B cell (primary cell): ENCODE results near the gene TPI1. TPM values are rescaled to one million over a fixed set of nuclear protein-coding genes. Genes with fewer than 3 reads are reported as not detected.

Experiments
- ATAC-seq: fragments of 200-7000 bp; cut with Tn5 transposase; one replicate; pipeline ENCODE4 v1.10.0; 2021; ENCODE audit warnings: low read depth, mild to moderate bottlenecking, moderate number of reproducible peaks, moderate library complexity
- CTCF ChIA-PET: fragments of 350-600 bp; sonication (Branson Sonifier 250); formaldehyde crosslinking; loops from one replicate; lab custom pipeline; 2021; ENCODE audit warnings: antibody characterized with exemption, inconsistent platforms; lab: Charles Lee
- POLR2A ChIA-PET: fragments of 350-600 bp; sonication (Branson Sonifier 250); formaldehyde crosslinking; loops from one replicate; lab custom pipeline; 2021; ENCODE audit warnings: antibody characterized with exemption; lab: Charles Lee
- DNase-seq: peaks from one replicate; pipeline ENCODE4 v3.0.0; 2013
- H2AFZ ChIP-seq: 2 replicates; pipeline ENCODE4 v1.6.1; 2012; ENCODE audit warnings: mild to moderate bottlenecking, low read depth, low read length; ENCODE audit not compliant: insufficient read depth, poor library complexity, severe bottlenecking
- H3K27ac ChIP-seq, 2 donors: 1 replicate in 1 of 2; 2 replicates in 1 of 2; pipeline ENCODE4 v1.5.1; 2012 to 2013; ENCODE audit warnings: low read length in 2 of 2, mild to moderate bottlenecking in 2 of 2, moderate library complexity in 1 of 2
- H3K27me3 ChIP-seq, 4 experiments: fragments of 200-600 bp in 1 of 4; sonication (generic) in 1 of 4; replicated peaks in 1 of 4; 1 replicate in 2 of 4; 2 replicates in 2 of 4; pipeline versions ENCODE4 v1.6.1 to v1.7.0; 2013 to 2016; ENCODE audit warnings: low read length in 3 of 4, mild to moderate bottlenecking in 2 of 4, mixed read lengths in 1 of 4, moderate library complexity in 1 of 4; ENCODE audit not compliant: insufficient read depth in 4 of 4, control insufficient read depth in 3 of 4; ENCODE audit errors: control extremely low read depth in 1 of 4
- H3K36me3 ChIP-seq, 2 experiments: replicated peaks in 1 of 2; 1 replicate in 1 of 2; 2 replicates in 1 of 2; pipeline versions ENCODE4 v1.6.1 to v1.7.1; 2013; ENCODE audit warnings: low read length in 1 of 2; ENCODE audit not compliant: insufficient read depth in 2 of 2, control insufficient read depth in 1 of 2; ENCODE audit errors: control extremely low read depth in 1 of 2, extremely low read depth in 1 of 2
- H3K4me1 ChIP-seq, 2 donors: fragments of 200-600 bp in 1 of 2; sonication (generic) in 1 of 2; 1 replicate in 1 of 2; 2 replicates in 1 of 2; pipeline versions ENCODE4 v1.5.1 to v1.6.1; 2013 to 2017; ENCODE audit warnings: low read length in 2 of 2; ENCODE audit not compliant: control insufficient read depth in 2 of 2, insufficient read depth in 2 of 2
- H3K4me2 ChIP-seq: replicated peaks from 2 replicates; pipeline ENCODE3; 2012; ENCODE audit warnings: mild to moderate bottlenecking, low read depth, low read length; ENCODE audit not compliant: poor library complexity, severe bottlenecking
- H3K4me3 ChIP-seq, 5 experiments: fragments of 200-600 bp in 1 of 5; sonication (generic) in 1 of 5; 1 replicate in 3 of 5; 2 replicates in 2 of 5; pipeline versions ENCODE4 v1.5.1 to v1.7.0; 2011 to 2016; ENCODE audit warnings: low read length in 4 of 5, mild to moderate bottlenecking in 4 of 5, low read depth in 2 of 5, control low read depth in 1 of 5, moderate library complexity in 1 of 5; ENCODE audit not compliant: insufficient read depth in 1 of 5; ENCODE audit errors: control extremely low read depth in 1 of 5, extremely low read depth in 1 of 5
- H3K79me2 ChIP-seq: fragments of 200-600 bp; sonication (generic); one replicate; pipeline ENCODE4 v1.6.0; 2016; ENCODE audit warnings: low read length; ENCODE audit not compliant: control insufficient read depth, insufficient read depth
- H3K9ac ChIP-seq: fragments of 200-600 bp; sonication (generic); 2 replicates; pipeline ENCODE4 v1.6.1; 2017; ENCODE audit warnings: mild to moderate bottlenecking, low read length, moderate library complexity
- H3K9me3 ChIP-seq, 3 donors: one replicate each; pipeline versions ENCODE4 v1.6.1 to v1.7.1; 2013; ENCODE audit warnings: low read length in 2 of 3; ENCODE audit not compliant: control insufficient read depth in 2 of 3, insufficient read depth in 1 of 3; ENCODE audit errors: control extremely low read depth in 1 of 3
- H4K20me1 ChIP-seq: 2 replicates; pipeline ENCODE4 v1.6.0; 2012; ENCODE audit warnings: mild to moderate bottlenecking, low read length; ENCODE audit not compliant: insufficient read depth, control insufficient read depth, poor library complexity, severe bottlenecking
- H3K27ac Mint-ChIP-seq: one replicate; pipeline ENCODE4 v1.8.0; 2021; ENCODE audit warnings: mixed read lengths
- H3K27me3 Mint-ChIP-seq: one replicate; pipeline ENCODE4 v1.8.0; 2021; ENCODE audit warnings: mixed read lengths
- H3K4me1 Mint-ChIP-seq: one replicate; pipeline ENCODE4 v1.8.0; 2021; ENCODE audit warnings: mixed read lengths
- H3K4me3 Mint-ChIP-seq: one replicate; pipeline ENCODE4 v1.8.0; 2021; ENCODE audit warnings: mixed read lengths
- H3K9me3 Mint-ChIP-seq: one replicate; pipeline ENCODE4 v1.8.0; 2022; ENCODE audit warnings: mixed read lengths; ENCODE audit not compliant: insufficient read depth
- CTCF ChIP-seq: fragments of 200-600 bp; IDR thresholded peaks from one replicate; pipeline ENCODE4 v1.8.0; 2022; ENCODE audit warnings: antibody characterized with exemption, mild to moderate bottlenecking
- EZH2 ChIP-seq: IDR thresholded peaks from 2 replicates; pipeline ENCODE4 v1.6.1; 2012; ENCODE audit warnings: borderline replicate concordance, low read depth, mild to moderate bottlenecking, moderate library complexity, low read length; ENCODE audit not compliant: insufficient read depth, poor library complexity, severe bottlenecking
- WGBS: methylation state at CpG from one replicate; pipeline ENCODE4 v1.1.5; 2013; ENCODE audit warnings: missing lambda C conversion rate; ENCODE audit not compliant: insufficient coverage; 5-methylcytosine and 5-hydroxymethylcytosine counted together
- intact Hi-C: fragments of 100-400 bp; cut with micrococcal nuclease; formaldehyde crosslinking; loops from one replicate; pipeline ENCODE4 v1.10.0; 2022
- polyA plus RNA-seq: library from polyadenylated mRNA; depleted of rRNA; stranded (reverse); fragments of >200 nt; gene quantifications from 2 replicates; pipeline ENCODE4 v1.2.3, GENCODE V29; 2012
- total RNA-seq, 2 donors: library from RNA; stranded (reverse); fragments of 120-200 nt in 1 of 2; gene quantifications; 1 replicate in 1 of 2; 2 replicates in 1 of 2; pipeline versions ENCODE4 v1.2.3 to v1.2.4, GENCODE V29; 2013 to 2022

The TPI1 gene
- total and polyA plus RNA-seq, 2 donors (not counting 1 experiment from before 2014, with no cell fraction given) = 181 to 187 TPM

- Histone ChIP-seq H3K36me3 (no peaks in the 10 kb centered on the region), H2AFZ (no peak overlapping the region), H3K79me2 (no peaks in the 10 kb centered on the region), H3K4me3 (no peak overlapping the region), H3K9ac (no peak overlapping the region), H3K4me2 (no peak overlapping the region), H3K4me1 (peaks cover 0 to 24% of the 10 kb centered on the region in 2 donors), H3K9me3 (peaks cover 0 to 3% (median 0%) of the 10 kb centered on the region in 3 donors), H3K27ac (no peak overlapping the region), H4K20me1 (no peaks in the 10 kb centered on the region), H3K27me3 (peaks cover 0 to 6% (median 0%) of the 10 kb centered on the region in 4 experiments)
- peaks cover 5% of the 10 kb centered on the region for H3K27me3 Mint-ChIP-seq
- WGBS = 94% methylated on average over 23 of the region's 26 CpGs
- POLR2A ChIA-PET = interaction anchor here (0.5 to 1.5 kb wide), 2 partner anchors 141 to 148 kb away, joined by 6 to 10 read pairs; partner anchors contain the start of gene ZNF384
- intact Hi-C loops = no loop called here
- no peak overlapping the region for H3K27ac Mint-ChIP-seq
- ATAC-seq = no peak
- no peak for DNase-seq
- TF ChIP-seq EZH2 = no peak
- TF ChIP-seq CTCF = no peak
- peaks cover 17% of the 10 kb centered on the region for H3K4me1 Mint-ChIP-seq
- H3K4me3 Mint-ChIP-seq = no peak overlapping the region
- CTCF ChIA-PET = interaction anchor here (0.9 to 3.8 kb wide), 8 partner anchors 12 to 266 kb away, joined by 3 to 31 read pairs (median 8); partner anchors contain the start of genes MLF2, SPSB2, TPI1 and USP5
- no peaks in the 10 kb centered on the region for H3K9me3 Mint-ChIP-seq
Measured at GRCh38 chr12:6837370-6838060, 29.8 kb upstream of the TPI1 start.

GRCh38 chr12:6838854-6839253, 28.5 kb upstream of the TPI1 start:
- H3K9me3 Mint-ChIP-seq = no peaks in the 10 kb centered on the region
- Histone ChIP-seq H3K27ac (no peak overlapping the region), H3K9ac (no peak overlapping the region), H3K4me2 (no peak overlapping the region), H3K4me1 (peaks cover 0 to 24% of the 10 kb centered on the region in 2 donors), H3K27me3 (peaks cover 0 to 9% (median 0%) of the 10 kb centered on the region in 4 experiments), H3K9me3 (peaks cover 0 to 3% (median 0%) of the 10 kb centered on the region in 3 donors), H4K20me1 (no peaks in the 10 kb centered on the region), H3K4me3 (no peak overlapping the region), H3K36me3 (no peaks in the 10 kb centered on the region), H2AFZ (no peak overlapping the region), H3K79me2 (no peaks in the 10 kb centered on the region)
- H3K4me1 Mint-ChIP-seq = peaks cover 17% of the 10 kb centered on the region
- ATAC-seq = no peak
- no peaks in the 10 kb centered on the region for H3K27me3 Mint-ChIP-seq
- no peak overlapping the region for H3K4me3 Mint-ChIP-seq
- DNase-seq = no peak
- intact Hi-C loops = no loop called here
- ChIA-PET POLR2A (interaction anchor here (1.2 kb wide), 1 partner anchor 13 kb away, joined by 4 read pairs; the partner anchor contains the start of gene USP5), CTCF (interaction anchor here (1.3 to 1.8 kb wide), 3 partner anchors 10 to 85 kb away, joined by 5 to 8 read pairs (median 5); partner anchors contain the start of gene MLF2)
- WGBS = 99% methylated on average over 12 of the region's 16 CpGs
- TF ChIP-seq EZH2 = no peak
- TF ChIP-seq CTCF = no peak
- no peak overlapping the region for H3K27ac Mint-ChIP-seq
